ENCODE measurements around the gene ECI1.
A peak's percentile ranks its signal among the peaks of the same experiment; 100 is the strongest.
"Not testable (repeated sequence)": the region's sequence is repeated elsewhere in the genome, so short reads cannot be mapped to it uniquely, and the experiment has no call there.

ECI1 gene

GRCh38 chr16:2278956-2279800, 27.8 kb upstream of the ECI1 start:
- DNase-seq (ENCODE audit: low read depth) = no peak

GRCh38 chr16:2278272-2278608, 26.9 kb upstream of the ECI1 start:
- DNase-seq (ENCODE audit: low read depth) = no peak

- DNase-seq (ENCODE audit: low read depth) = no peak
Observed at GRCh38 chr16:2277466-2278271, 26.3 kb upstream of the ECI1 start.

- no peak for DNase-seq (ENCODE audit: low read depth)
Observed at GRCh38 chr16:2276368-2277195, 25.2 kb upstream of the ECI1 start.

DNA sequence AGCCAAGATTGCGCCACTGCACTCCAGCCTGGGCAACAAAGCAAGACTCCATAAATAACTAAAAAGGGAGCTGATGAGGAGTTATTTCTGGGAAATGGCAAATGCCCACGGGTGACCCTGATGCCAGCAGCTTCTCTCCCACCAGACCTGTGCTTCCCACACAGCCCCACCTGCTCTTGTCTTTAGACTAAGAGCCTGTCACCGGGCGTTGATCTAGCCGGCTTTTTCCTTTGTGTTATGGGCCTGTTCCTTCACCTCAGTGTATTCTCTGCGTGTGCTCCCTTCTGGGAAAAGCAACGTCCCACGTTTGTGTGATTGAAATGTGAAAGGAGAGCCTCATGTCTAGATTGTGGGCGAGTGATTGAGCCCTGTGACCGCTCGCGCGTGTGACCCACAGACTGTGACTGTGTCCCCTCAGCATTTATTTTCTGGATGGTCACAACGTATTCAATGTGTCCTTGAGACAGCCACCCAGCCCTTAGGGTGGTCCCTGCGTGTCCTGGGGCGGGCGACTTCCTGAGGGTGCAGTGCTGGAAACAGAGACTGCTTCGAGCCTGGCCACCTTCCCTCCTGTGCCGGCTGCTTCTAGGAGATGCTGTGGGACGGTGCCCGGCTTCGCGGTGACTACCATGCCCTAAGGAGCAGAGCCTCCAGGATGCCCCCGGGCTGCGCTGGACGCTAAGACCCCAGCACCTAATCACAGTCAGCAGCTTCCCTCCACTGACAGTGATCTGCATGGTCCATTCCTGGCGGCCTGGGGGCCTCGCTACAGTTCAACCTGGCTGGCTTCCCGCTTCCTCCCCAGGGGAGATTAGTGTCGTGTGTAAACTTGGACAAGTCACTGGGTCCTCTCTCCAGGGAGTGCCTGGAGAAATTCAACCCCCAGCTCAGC, 24.3 kb upstream of the ECI1 start:
- no peak for DNase-seq (ENCODE audit: low read depth)

DNA sequence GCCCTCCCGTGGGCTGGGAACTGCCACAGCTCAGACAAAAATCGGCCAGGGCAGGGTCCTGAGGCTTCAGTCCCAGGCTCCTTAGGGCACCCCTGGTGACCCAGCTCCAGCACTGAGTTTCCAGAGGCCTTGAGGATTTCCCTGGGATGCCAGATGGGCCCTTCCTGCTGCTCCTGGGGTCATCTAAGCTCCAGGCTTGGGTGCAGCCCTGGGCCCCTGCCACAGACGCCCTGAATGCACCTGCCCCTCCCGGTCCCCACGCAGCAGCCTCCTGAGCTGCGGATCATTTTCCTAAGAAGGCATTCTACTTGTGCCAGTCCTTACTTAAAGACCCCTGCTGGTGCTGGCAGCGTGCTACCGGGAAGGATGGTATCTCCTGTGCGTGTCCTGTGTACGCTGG, 22.5 kb upstream of the ECI1 start:
- DNase-seq (ENCODE audit: low read depth) = no peak

- DNase-seq (ENCODE audit: low read depth) = no peak
Observed at GRCh38 chr16:2273484-2273883, 22.1 kb upstream of the ECI1 start.

- no peak for DNase-seq (ENCODE audit: low read depth)
Observed at GRCh38 chr16:2271848-2272461, 20.6 kb upstream of the ECI1 start.

GRCh38 chr16:2270588-2271470, 19.4 kb upstream of the ECI1 start:
- DNase-seq (ENCODE audit: low read depth) = no peak

DNA sequence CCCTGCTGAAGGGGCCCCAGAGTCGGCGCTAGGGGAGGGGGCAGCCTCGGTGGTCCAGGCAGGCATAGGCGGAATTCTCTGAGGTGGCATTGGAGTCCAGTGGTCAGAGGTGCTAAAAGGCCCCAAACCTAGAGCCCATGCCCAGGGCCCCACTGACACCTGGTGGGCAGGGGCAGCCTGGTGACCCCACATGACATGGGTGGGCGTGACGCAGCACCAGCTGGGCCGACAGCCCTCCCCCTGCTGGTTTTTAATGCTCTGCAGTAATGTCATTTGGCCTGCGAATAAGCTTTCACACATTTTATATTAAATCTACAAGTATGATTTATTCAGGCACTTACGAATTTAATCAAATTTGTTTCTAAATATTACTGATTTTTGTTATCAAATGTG, 18.7 kb upstream of the ECI1 start:
- DNase-seq (ENCODE audit: low read depth) = no peak

GRCh38 chr16:2267913-2268666, 16.7 kb upstream of the ECI1 start, which contains the start of gene RNPS1:
TSS of gene RNPS1 (minus strand) at chr16:2268126. CDS start at chr16:2264643, 3,483 bp downstream.
- peak; percentile 96 for DNase-seq (ENCODE audit: low read depth)

DNA sequence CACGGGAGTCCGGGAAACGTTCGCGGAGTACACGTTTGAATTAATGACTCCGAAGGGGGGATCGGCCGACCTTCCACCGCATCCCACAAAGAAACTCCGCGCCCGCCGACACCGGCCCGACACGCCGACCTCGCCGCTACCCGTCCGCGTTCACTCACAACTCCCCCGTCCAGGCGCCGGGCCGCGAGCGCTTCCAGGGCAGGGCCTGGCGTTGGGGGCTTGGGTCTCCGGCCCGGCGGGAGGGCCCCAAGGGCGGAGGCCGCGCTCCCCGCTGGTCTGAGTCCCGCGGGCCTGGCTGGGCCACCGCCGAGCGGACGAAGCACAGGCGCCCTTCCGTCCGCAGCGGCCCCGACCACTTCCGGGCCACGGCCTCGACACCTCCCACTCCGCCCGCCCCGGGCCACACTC, 16.1 kb upstream of the ECI1 start:
- not testable (repeated sequence) for DNase-seq (ENCODE audit: low read depth)

DNA sequence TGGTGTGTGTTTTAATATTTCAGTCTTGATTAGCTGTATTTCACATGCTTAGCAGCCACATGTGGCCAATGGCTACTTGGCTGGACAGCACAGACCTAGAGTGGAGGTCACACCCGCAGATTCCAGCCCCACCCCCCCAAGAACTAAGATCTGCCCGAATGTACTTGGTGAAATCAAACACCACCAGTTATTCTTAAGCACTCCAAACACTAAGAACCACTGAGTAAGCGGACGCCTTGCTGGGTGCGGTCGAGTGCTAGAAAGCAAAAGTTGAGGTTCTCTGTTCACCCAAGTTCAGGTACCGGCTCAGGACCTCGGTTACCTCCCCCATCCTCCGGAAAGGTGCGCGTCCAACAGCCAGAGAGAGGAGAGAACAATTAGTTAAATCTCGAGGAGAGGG, 15.5 kb upstream of the ECI1 start:
- DNase-seq (ENCODE audit: low read depth) = not testable (repeated sequence)

DNA sequence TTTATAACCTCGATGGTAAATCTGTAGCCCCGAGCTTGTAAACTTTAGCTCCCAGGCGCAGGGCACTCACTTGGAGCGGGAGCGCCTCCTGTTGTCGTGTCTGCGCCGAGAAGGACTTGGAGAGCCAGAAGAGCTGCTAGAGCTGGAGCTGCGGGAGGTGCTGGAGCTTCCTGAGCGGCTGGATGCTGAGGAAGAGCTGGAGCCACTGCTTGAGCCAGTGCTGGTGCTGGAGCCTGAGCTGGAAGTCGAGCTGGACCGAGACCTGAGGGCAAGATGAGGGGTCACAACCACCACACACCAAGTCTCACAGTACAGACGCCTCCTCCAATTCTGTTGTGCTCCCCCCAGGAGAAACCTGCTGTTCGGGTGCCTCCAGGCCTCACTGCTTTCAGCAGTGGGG, 11.6 kb upstream of the ECI1 start:
- not testable (repeated sequence) for DNase-seq (ENCODE audit: low read depth)

GRCh38 chr16:2260250-2260649, 8.9 kb upstream of the ECI1 start:
- no peak for DNase-seq (ENCODE audit: low read depth)

DNA sequence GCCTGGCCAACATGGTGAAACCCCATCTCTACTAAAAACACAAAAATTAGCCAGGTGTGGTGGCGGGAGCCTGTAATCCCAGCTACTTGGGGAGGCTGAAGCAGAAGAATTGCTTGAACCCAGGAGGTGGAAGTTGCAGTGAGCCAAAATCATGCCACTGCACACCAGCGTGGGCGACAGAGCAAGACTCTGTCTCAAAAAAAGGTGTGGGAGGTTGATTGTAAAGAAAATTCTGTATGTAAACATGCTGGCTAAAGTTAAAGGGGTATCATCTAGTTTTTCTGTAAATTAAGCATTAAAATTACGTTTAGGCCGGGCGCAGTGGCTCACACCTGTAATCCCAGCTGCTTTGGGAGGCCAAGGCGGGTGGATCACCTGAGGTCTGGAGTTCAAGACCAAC, 7.1 kb upstream of the ECI1 start:
- not testable (repeated sequence) for DNase-seq (ENCODE audit: low read depth)

- DNase-seq (ENCODE audit: low read depth) = no peak
Observed at GRCh38 chr16:2257726-2258125, 6.3 kb upstream of the ECI1 start.

GRCh38 chr16:2256531-2257140, 5.2 kb upstream of the ECI1 start:
- DNase-seq (ENCODE audit: low read depth) = no peak

- no peak for DNase-seq (ENCODE audit: low read depth)
Observed at GRCh38 chr16:2253293-2253692, 1.9 kb upstream of the ECI1 start.

Measured in stimulated activated CD8-positive, alpha-beta memory T cell treated with anti-CD3 and anti-CD28 coated beads, Interleukin-12 subunit alpha, Interleukin-12 subunit beta, amount 100 ng/mL, for 4 hours (primary cell).